Neutrophil (primary cell): ENCODE measurements around the gene TMEM87B.

ENCODE experiments used
- H3K27ac ChIP-seq: fragments of 200-600 bp; sonication (generic); 2 replicates; pipeline ENCODE4 v1.5.1; 2016; ENCODE audit warnings: mild to moderate bottlenecking, moderate library complexity
- H3K27me3 ChIP-seq: fragments of 200-600 bp; sonication (generic); 2 replicates; pipeline ENCODE4 v1.6.0; 2016; ENCODE audit warnings: mild to moderate bottlenecking
- H3K36me3 ChIP-seq: fragments of 200-600 bp; sonication (generic); 2 replicates; pipeline ENCODE4 v1.5.1; 2017
- H3K4me1 ChIP-seq, 2 experiments: fragments of 200-600 bp in 1 of 2; sonication (generic) in 1 of 2; 1 replicate in 1 of 2; 2 replicates in 1 of 2; pipeline versions ENCODE4 v1.5.1 to v1.6.1; 2013 to 2016; ENCODE audit warnings: low read depth in 1 of 2, low read length in 1 of 2, mild to moderate bottlenecking in 1 of 2, moderate library complexity in 1 of 2; ENCODE audit not compliant: control insufficient read depth in 1 of 2, insufficient read depth in 1 of 2
- H3K4me3 ChIP-seq, 2 experiments: fragments of 200-600 bp in 1 of 2; sonication (generic) in 1 of 2; 1 replicate in 1 of 2; 2 replicates in 1 of 2; pipeline ENCODE4 v1.5.1; 2013 to 2016; ENCODE audit warnings: low read depth in 1 of 2, low read length in 1 of 2, mild to moderate bottlenecking in 1 of 2, moderate library complexity in 1 of 2
- H3K9me3 ChIP-seq: fragments of 200-600 bp; sonication (generic); 2 replicates; pipeline ENCODE4 v1.5.1; 2016
- CTCF ChIP-seq: fragments of 200-600 bp; sonication (generic); IDR thresholded peaks from 2 replicates; pipeline ENCODE4 v1.5.1; 2016; ENCODE audit warnings: antibody characterized with exemption

Gene TMEM87B

GRCh38 chr2:112010751-112011150, 44.3 kb upstream of the TMEM87B start:
- Histone ChIP-seq H3K27me3 (no peaks in the 10 kb centered on the region), H3K4me1 (peaks cover 38 to 47% of the 10 kb centered on the region in 2 experiments), H3K36me3 (no peaks in the 10 kb centered on the region), H3K4me3 (no peak overlapping the region), H3K27ac (peak overlapping the region; percentile 57), H3K9me3 (no peaks in the 10 kb centered on the region)
- no peak for TF ChIP-seq CTCF

DNA sequence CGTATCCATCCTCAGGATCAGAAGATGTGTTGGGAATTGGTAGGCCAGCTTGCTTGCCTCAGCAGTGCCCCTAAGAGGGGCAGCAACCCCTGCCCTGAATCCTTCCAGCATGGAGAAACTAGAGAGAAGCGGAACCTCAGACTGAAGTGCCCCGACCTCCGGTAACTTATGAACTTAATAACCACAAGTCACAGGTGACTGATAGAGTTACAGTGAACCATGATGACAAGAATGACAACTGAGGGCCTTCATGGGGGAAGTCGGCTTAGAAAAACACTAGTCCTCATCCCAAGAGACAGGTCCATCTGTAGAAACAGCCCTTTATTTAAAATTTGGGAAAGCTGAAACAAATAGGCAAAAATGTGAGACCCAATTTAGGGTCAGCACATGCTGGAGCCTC, 42.5 kb upstream of the TMEM87B start:
- H3K36me3 ChIP-seq = no peaks in the 10 kb centered on the region
- H3K27me3 ChIP-seq = no peaks in the 10 kb centered on the region
- no peak for TF ChIP-seq CTCF
- H3K27ac ChIP-seq = no peak overlapping the region
- peaks cover 23 to 31% of the 10 kb centered on the region in 2 experiments for H3K4me1 ChIP-seq
- H3K4me3 ChIP-seq = no peak overlapping the region
- H3K9me3 ChIP-seq = no peaks in the 10 kb centered on the region

GRCh38 chr2:112018846-112019245, 36.2 kb upstream of the TMEM87B start:
- no peak for TF ChIP-seq CTCF
- no peaks in the 10 kb centered on the region for H3K9me3 ChIP-seq
- H3K4me1 ChIP-seq = no peaks in the 10 kb centered on the region
- no peaks in the 10 kb centered on the region for H3K27me3 ChIP-seq
- no peaks in the 10 kb centered on the region for H3K36me3 ChIP-seq
- no peak overlapping the region for H3K4me3 ChIP-seq
- H3K27ac ChIP-seq = no peak overlapping the region

DNA sequence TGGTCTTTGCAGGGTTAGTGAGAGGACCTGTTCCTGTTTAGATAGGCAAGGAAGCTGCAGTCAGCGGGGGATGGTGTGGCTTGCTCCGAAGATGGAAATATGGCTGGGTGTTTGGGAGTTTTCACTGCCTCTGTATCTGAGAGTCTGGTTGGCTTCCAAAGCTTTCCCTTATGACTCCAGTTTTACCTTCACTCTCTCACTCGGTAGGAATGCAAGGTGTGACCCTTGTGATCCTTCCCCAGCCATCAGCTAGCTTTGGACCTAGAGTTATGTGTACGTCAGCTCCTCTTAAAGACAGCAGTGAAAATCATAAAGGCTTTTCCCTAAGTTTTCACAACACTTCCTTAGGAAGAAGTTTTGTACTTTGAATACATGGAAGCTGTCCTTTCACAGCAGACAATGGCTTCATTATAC, 35.5 kb upstream of the TMEM87B start:
- Histone ChIP-seq H3K9me3 (no peaks in the 10 kb centered on the region), H3K4me1 (no peaks in the 10 kb centered on the region), H3K27ac (no peak overlapping the region), H3K36me3 (no peaks in the 10 kb centered on the region), H3K27me3 (no peaks in the 10 kb centered on the region), H3K4me3 (no peak overlapping the region)
- no peak for TF ChIP-seq CTCF

DNA sequence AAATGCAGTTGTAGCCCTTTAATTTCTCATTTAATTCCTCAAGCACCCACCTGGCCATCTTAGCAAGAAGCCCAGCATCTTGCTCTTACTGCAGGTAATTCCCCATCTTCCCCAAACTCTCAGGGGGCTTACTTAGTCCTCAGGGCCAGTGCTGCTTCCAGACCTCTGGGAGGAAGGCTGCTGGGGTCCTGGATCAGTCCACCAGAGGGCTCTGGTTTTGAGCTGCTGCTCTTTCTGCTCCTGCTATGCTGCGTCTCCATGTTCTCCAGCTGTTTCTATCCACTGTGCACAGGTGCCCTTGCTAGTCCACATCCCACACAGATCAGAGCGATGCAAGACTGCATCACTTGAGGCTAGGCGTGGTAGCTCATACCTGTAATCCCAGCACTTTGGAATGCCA, 34.5 kb upstream of the TMEM87B start:
- Histone ChIP-seq H3K4me3 (no peak overlapping the region), H3K4me1 (no peaks in the 10 kb centered on the region), H3K36me3 (no peaks in the 10 kb centered on the region), H3K9me3 (no peaks in the 10 kb centered on the region), H3K27me3 (no peaks in the 10 kb centered on the region), H3K27ac (no peak overlapping the region)
- TF ChIP-seq CTCF = no peak

DNA sequence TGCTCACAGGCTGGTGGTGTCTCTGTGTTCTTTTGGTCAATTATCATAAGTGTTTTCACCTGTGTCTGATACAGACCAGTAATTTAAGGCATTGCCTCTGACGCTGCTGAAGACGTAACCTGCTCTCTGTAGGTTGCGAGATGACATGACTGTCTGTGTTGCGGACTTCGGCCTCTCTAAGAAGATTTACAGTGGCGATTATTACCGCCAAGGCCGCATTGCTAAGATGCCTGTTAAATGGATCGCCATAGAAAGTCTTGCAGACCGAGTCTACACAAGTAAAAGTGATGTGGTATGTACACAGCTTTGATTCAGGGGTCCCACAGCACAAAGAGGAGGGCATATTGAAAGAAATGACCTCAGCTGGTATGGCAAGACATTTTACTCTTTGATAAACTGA, 33.8 kb upstream of the TMEM87B start:
- no peak overlapping the region for H3K4me3 ChIP-seq
- H3K27ac ChIP-seq = no peak overlapping the region
- no peaks in the 10 kb centered on the region for H3K27me3 ChIP-seq
- H3K36me3 ChIP-seq = no peaks in the 10 kb centered on the region
- TF ChIP-seq CTCF = no peak
- H3K4me1 ChIP-seq = no peaks in the 10 kb centered on the region
- no peaks in the 10 kb centered on the region for H3K9me3 ChIP-seq
